Loucy (cell line): ENCODE measurements around the gene ABCF1.
A peak's percentile ranks its signal among the peaks of the same experiment; 100 is the strongest.

ENCODE experiments used
- H2AFZ ChIP-seq: fragments of 200-600 bp; sonication (generic); 2 replicates; pipeline ENCODE4 v1.6.0; 2016; ENCODE audit warnings: antibody characterized with exemption, mild to moderate bottlenecking, low read length, moderate library complexity
- H3F3A ChIP-seq: fragments of 200-600 bp; 2 replicates; pipeline ENCODE4 v1.6.0; 2016; ENCODE audit warnings: antibody characterized with exemption, low read depth, mild to moderate bottlenecking
- H3K27me3 ChIP-seq: fragments of 200-600 bp; sonication (generic); 2 replicates; pipeline ENCODE4 v1.6.1; 2014; ENCODE audit warnings: low read length, mild to moderate bottlenecking; ENCODE audit not compliant: insufficient read depth, poor library complexity, severe bottlenecking
- H3K36me3 ChIP-seq: fragments of 200-600 bp; sonication (generic); 2 replicates; pipeline ENCODE4 v1.6.1; 2016; ENCODE audit warnings: low read length; ENCODE audit not compliant: insufficient read depth
- H3K4me1 ChIP-seq: fragments of 200-600 bp; sonication (generic); 2 replicates; pipeline ENCODE4 v1.5.1; 2014; ENCODE audit warnings: low read length, mild to moderate bottlenecking; ENCODE audit not compliant: insufficient read depth, poor library complexity, severe bottlenecking
- H3K4me2 ChIP-seq: fragments of 200-600 bp; sonication (generic); 2 replicates; pipeline ENCODE4 v1.6.0; 2014; ENCODE audit warnings: antibody characterized with exemption, low read length, low read depth, mild to moderate bottlenecking; ENCODE audit not compliant: poor library complexity, severe bottlenecking
- H3K4me3 ChIP-seq: fragments of 200-600 bp; sonication (generic); 2 replicates; pipeline ENCODE4 v1.5.1; 2014; ENCODE audit warnings: low read length, mild to moderate bottlenecking, mixed read lengths; ENCODE audit not compliant: poor library complexity, severe bottlenecking
- H3K79me2 ChIP-seq: fragments of 200-600 bp; sonication (generic); 2 replicates; pipeline ENCODE4 v1.6.1; 2014; ENCODE audit warnings: low read length; ENCODE audit not compliant: insufficient read depth
- H3K9ac ChIP-seq: fragments of 200-600 bp; sonication (generic); 2 replicates; pipeline ENCODE4 v1.6.0; 2014; ENCODE audit warnings: mild to moderate bottlenecking, low read depth, low read length, moderate library complexity; ENCODE audit not compliant: poor library complexity, severe bottlenecking
- H3K9me2 ChIP-seq: fragments of 200-600 bp; sonication (generic); replicated peaks from 2 replicates; pipeline ENCODE4 v1.6.1; 2016; ENCODE audit warnings: low read depth, low read length, mixed read lengths
- H3K9me3 ChIP-seq: fragments of 200-600 bp; sonication (generic); 2 replicates; pipeline ENCODE4 v1.6.1; 2014; ENCODE audit warnings: mild to moderate bottlenecking, antibody characterized with exemption, low read length, low read depth; ENCODE audit not compliant: insufficient read depth
- H4K20me1 ChIP-seq: fragments of 200-600 bp; sonication (generic); 2 replicates; pipeline ENCODE4 v1.6.0; 2014; ENCODE audit warnings: antibody characterized with exemption, low read length, mild to moderate bottlenecking; ENCODE audit not compliant: insufficient read depth, poor library complexity, severe bottlenecking
- CTCF ChIP-seq: fragments of 200-600 bp; sonication (generic); conservative IDR thresholded peaks from 2 replicates; pipeline ENCODE4 v1.5.1; 2014; ENCODE audit warnings: mild to moderate bottlenecking, antibody characterized with exemption, low read length
- EZH2phosphoT487 ChIP-seq: fragments of 200-600 bp; IDR thresholded peaks from 2 replicates; pipeline ENCODE4 v1.6.1; 2018; ENCODE audit warnings: antibody characterized with exemption, mild to moderate bottlenecking, moderate library complexity, borderline replicate concordance

Gene ABCF1

DNA sequence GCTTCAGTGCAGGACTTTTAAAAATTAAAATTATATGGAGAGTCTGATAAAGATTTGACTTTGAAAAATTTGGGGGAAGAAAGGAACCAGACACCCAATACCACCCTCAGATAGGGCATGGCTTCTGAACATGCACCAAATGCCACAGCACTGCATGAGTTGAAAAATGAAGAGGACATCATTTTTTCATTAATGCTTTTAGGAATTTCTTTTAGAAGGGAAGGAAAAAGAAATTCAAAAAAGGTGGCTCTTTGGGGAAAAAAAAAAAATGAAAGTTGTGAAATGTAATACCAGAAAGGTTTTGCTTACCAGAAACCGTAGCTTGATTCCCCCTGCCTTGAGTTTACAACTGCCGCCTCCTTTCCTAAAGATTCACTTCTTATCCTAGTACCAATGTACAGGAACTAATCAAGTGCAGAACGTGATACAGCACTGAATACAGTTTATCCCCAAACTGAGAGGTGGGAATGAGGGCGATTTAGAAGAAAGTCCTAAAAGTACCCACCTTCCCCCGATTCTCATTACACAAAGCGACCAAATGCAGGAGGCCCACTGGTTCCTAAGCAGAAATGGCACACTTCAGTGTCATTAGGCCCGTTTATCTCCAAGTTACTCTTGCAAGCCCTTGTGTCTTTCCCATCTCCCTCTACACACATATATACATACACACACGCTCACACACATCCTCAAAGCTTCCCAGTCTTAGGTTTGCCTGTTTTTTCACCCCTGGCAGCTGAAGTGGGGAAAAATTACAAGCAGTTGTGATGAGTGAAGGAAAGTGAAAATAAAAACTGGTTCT is 43.0 kb downstream of the ABCF1 start:
- no peak overlapping the region for H2AFZ ChIP-seq
- peaks cover 17% of the 10 kb centered on the region for H3K36me3 ChIP-seq
- no peaks in the 10 kb centered on the region for H3K9me2 ChIP-seq
- TF ChIP-seq CTCF (no peak), EZH2phosphoT487 (no peak)
- H3F3A ChIP-seq = peaks cover 12% of the 10 kb centered on the region; the same call in 1 of the 2 replicates
- peak overlapping the region; percentile 83 for H3K4me3 ChIP-seq
- H4K20me1 ChIP-seq = peaks cover 55% of the 10 kb centered on the region
- H3K9ac ChIP-seq = peak overlapping the region; percentile 98
- peaks cover 29% of the 10 kb centered on the region for H3K4me1 ChIP-seq
- peaks cover 19% of the 10 kb centered on the region for H3K27me3 ChIP-seq
- peaks cover 70% of the 10 kb centered on the region for H3K79me2 ChIP-seq
- no peaks in the 10 kb centered on the region for H3K9me3 ChIP-seq
- peak overlapping the region; percentile 83 for H3K4me2 ChIP-seq

DNA sequence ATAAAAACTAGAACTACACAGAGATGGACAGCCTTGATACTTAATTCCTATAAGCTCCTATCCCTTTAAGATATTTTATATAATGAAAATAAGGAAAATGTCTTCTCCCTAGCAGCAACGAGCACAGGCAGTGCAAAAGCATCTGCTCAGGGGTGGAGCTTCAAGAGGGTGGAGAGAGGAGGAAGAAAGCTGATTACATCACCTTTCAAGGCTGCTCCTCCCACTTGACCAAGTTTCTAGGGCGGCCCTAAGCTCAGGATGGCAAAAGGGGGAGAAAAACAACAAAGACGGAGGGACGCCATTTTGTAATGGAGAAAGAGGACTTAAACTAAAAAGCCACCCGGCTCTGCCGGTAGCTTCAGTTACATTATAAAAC is 43.6 kb downstream of the ABCF1 start:
- peaks cover 53% of the 10 kb centered on the region for H4K20me1 ChIP-seq
- peaks cover 19% of the 10 kb centered on the region for H3K27me3 ChIP-seq
- peaks cover 76% of the 10 kb centered on the region for H3K79me2 ChIP-seq
- TF ChIP-seq EZH2phosphoT487 = no peak
- TF ChIP-seq CTCF = no peak
- no peak overlapping the region for H2AFZ ChIP-seq
- peaks cover 15% of the 10 kb centered on the region for H3K36me3 ChIP-seq
- H3K9me3 ChIP-seq = no peaks in the 10 kb centered on the region
- H3K4me2 ChIP-seq = peak overlapping the region; percentile 83
- peaks cover 33% of the 10 kb centered on the region for H3K4me1 ChIP-seq
- peak overlapping the region; percentile 83 for H3K4me3 ChIP-seq
- H3K9me2 ChIP-seq = no peaks in the 10 kb centered on the region
- peaks cover 12% of the 10 kb centered on the region; the same call in 1 of the 2 replicates for H3F3A ChIP-seq
- peak overlapping the region; percentile 98 for H3K9ac ChIP-seq

- Histone ChIP-seq H3K9me2 (no peaks in the 10 kb centered on the region), H4K20me1 (peaks cover 49% of the 10 kb centered on the region), H3K9me3 (no peaks in the 10 kb centered on the region), H3K4me2 (peak overlapping the region; percentile 83), H3K4me3 (peak overlapping the region; percentile 83), H2AFZ (no peak overlapping the region), H3K79me2 (peaks cover 76% of the 10 kb centered on the region), H3K27me3 (peaks cover 19% of the 10 kb centered on the region), H3F3A (peaks cover 12% of the 10 kb centered on the region; the same call in 1 of the 2 replicates), H3K4me1 (peaks cover 33% of the 10 kb centered on the region), H3K9ac (peak overlapping the region; percentile 98), H3K36me3 (peaks cover 15% of the 10 kb centered on the region)
- TF ChIP-seq EZH2phosphoT487 = no peak
- TF ChIP-seq CTCF = no peak
Measured at GRCh38 chr6:30615219-30615957, 44.1 kb downstream of the ABCF1 start.
